GM12878 (cell line): ENCODE results near the gene PSIP1. TPM values are rescaled to one million over a fixed set of nuclear protein-coding genes. Genes with fewer than 3 reads are reported as not detected.
A peak's percentile ranks its signal among the peaks of the same experiment; 100 is the strongest.

Experiments
- ATAC-seq: fragments of 200-7000 bp; cut with Tn5 transposase; 3 replicates; pipeline ENCODE4 v1.9.1; 2020; ENCODE audit warnings: mild to moderate bottlenecking, moderate library complexity
- BruUV-seq: library from RNA; stranded (reverse); fragments of 400-500 nt; replicated peaks from 2 replicates; lab custom pipeline; 2021; lab: Mats Ljungman, UMichigan
- CTCF ChIA-PET: fragments of 300-600 bp; sonication (Branson Sonifier 250); formaldehyde crosslinking; extraction: SDS; loops from one replicate; lab custom pipeline; 2021; ENCODE audit warnings: inconsistent platforms; lab: Yijun Ruan, JAX
- POLR2A ChIA-PET: fragments of 350-600 bp; formaldehyde crosslinking; extraction: SDS; loops from one replicate; lab custom pipeline; 2021; ENCODE audit warnings: inconsistent platforms; lab: Charles Lee
- RAD21 ChIA-PET: fragments of 300-600 bp; sonication (Branson Sonifier 250); formaldehyde crosslinking; loops from one replicate; lab custom pipeline; 2023; ENCODE audit warnings: antibody characterized with exemption; ENCODE audit not compliant: unreplicated experiment; lab: Charles Lee
- SMC1A ChIA-PET: fragments of 300-600 bp; sonication (Branson Sonifier 250); formaldehyde crosslinking; loops from one replicate; lab custom pipeline; 2023; ENCODE audit not compliant: unreplicated experiment, uncharacterized antibody; lab: Charles Lee
- DNase-seq: peaks from one replicate; pipeline ENCODE4 v3.0.0-alpha.2; 2011; ENCODE audit warnings: low read depth, low spot score
- FAIRE-seq: peaks from 3 replicates; lab custom pipeline; 2011; peaks lifted over from hg19 to GRCh38; lab: Jason Lieb, UNC
- H2AFZ ChIP-seq: 2 replicates; pipeline ENCODE4 v1.6.0; 2011; ENCODE audit warnings: low read depth, low read length, control low read depth; ENCODE audit not compliant: control insufficient read depth
- H3K27ac ChIP-seq: 2 replicates; pipeline ENCODE4 v1.5.1; 2011; ENCODE audit warnings: control low read depth; ENCODE audit not compliant: control insufficient read depth, insufficient read depth
- H3K27me3 ChIP-seq, 2 experiments: replicated peaks in 1 of 2; 2 replicates each; pipeline versions ENCODE4 v1.6.0 to v1.6.1; 2011; ENCODE audit warnings: low read length in 1 of 2; ENCODE audit not compliant: control insufficient read depth in 2 of 2, insufficient read depth in 2 of 2
- H3K36me3 ChIP-seq, 2 experiments: 2 replicates each; pipeline ENCODE4 v1.5.1; 2011; ENCODE audit warnings: low read length in 1 of 2; ENCODE audit not compliant: control insufficient read depth in 2 of 2, insufficient read depth in 2 of 2
- H3K4me1 ChIP-seq: 2 replicates; pipeline ENCODE4 v1.6.1; 2011; ENCODE audit warnings: mild to moderate bottlenecking, low read length, moderate library complexity, mixed read lengths; ENCODE audit not compliant: control insufficient read depth, insufficient read depth
- H3K4me2 ChIP-seq: 2 replicates; pipeline ENCODE4 v1.6.0; 2011; ENCODE audit warnings: control low read depth; ENCODE audit not compliant: control insufficient read depth, insufficient read depth
- H3K4me3 ChIP-seq: fragments of 200-600 bp; sonication (generic); 2 replicates; pipeline ENCODE4 v1.5.1; 2016
- H3K79me2 ChIP-seq: 2 replicates; pipeline ENCODE4 v1.6.0; 2011; ENCODE audit warnings: low read length; ENCODE audit not compliant: control insufficient read depth, insufficient read depth
- H3K9ac ChIP-seq: 2 replicates; pipeline ENCODE4 v1.8.0; 2011; ENCODE audit warnings: low read length, control low read depth, mixed read lengths; ENCODE audit not compliant: control insufficient read depth, insufficient read depth
- H3K9me3 ChIP-seq: replicated peaks from 3 replicates; pipeline ENCODE4 v1.5.1; 2011; ENCODE audit warnings: mild to moderate bottlenecking, low read length; ENCODE audit not compliant: control insufficient read depth, insufficient read depth
- H4K20me1 ChIP-seq: 2 replicates; pipeline ENCODE4 v1.6.0; 2011; ENCODE audit not compliant: control insufficient read depth, insufficient read depth
- CBX5 ChIP-seq: sonication (generic); IDR thresholded peaks from 2 replicates; pipeline ENCODE4 v1.6.1; 2016; ENCODE audit warnings: low read depth, moderate library complexity, mild to moderate bottlenecking, inconsistent platforms
- CHD4 ChIP-seq: fragments of 200-600 bp; sonication (generic); IDR thresholded peaks from 2 replicates; pipeline ENCODE4 v1.6.1; 2016; ENCODE audit warnings: mild to moderate bottlenecking
- FOXM1 ChIP-seq: IDR thresholded peaks from 2 replicates; pipeline ENCODE4 v1.6.1; 2012; ENCODE audit warnings: low read depth, mild to moderate bottlenecking, inconsistent platforms, low read length, moderate library complexity
- NR2F1 ChIP-seq: fragments of 450-650 bp; conservative IDR thresholded peaks from 2 replicates; pipeline ENCODE4 v1.6.1; 2017; ENCODE audit warnings: mild to moderate bottlenecking
- RUNX3 ChIP-seq: IDR thresholded peaks from 2 replicates; pipeline ENCODE4 v1.6.1; 2012; ENCODE audit warnings: low read length, inconsistent platforms
- SMC3 ChIP-seq: IDR thresholded peaks from 2 replicates; pipeline ENCODE4 v1.6.1; 2011; ENCODE audit warnings: low read length, improper control_type of control experiment, borderline replicate concordance
- ZNF687 ChIP-seq: fragments of 450-650 bp; IDR thresholded peaks from 2 replicates; pipeline ENCODE4 v1.6.1; 2017; ENCODE audit warnings: mild to moderate bottlenecking, moderate library complexity
- WGBS: methylation state at CpG from one replicate; pipeline ENCODE4 v1.1.6; 2016; ENCODE audit warnings: low lambda C conversion rate; ENCODE audit not compliant: insufficient replicate concordance, insufficient coverage; ENCODE audit errors: missing lambda C conversion rate; 5-methylcytosine and 5-hydroxymethylcytosine counted together
- in situ Hi-C: fragments of 300-500 bp; cut with MboI; formaldehyde crosslinking; loops from 9 replicates; pipeline ENCODE4 v1.14.3; 2018; ENCODE audit warnings: mixed read lengths
- intact Hi-C: fragments of 100-400 bp; cut with micrococcal nuclease; formaldehyde crosslinking; loops from one replicate; pipeline ENCODE4 v1.14.2; 2022; ENCODE audit not compliant: unreplicated experiment
- polyA plus RNA-seq, 11 experiments: library from polyadenylated mRNA; depleted of rRNA in 4 of 11; unstranded in 6 of 11; stranded (reverse) in 5 of 11; fragments of >200 nt; fragmentation: Nextera tagmentation in 4 of 11; fragmentation: Illumina TruSeq in 1 of 11; extraction: Ambion mirVana in 4 of 11; extraction: Trizol in 1 of 11; gene quantifications; 1 replicate in 1 of 11; 2 replicates in 10 of 11; pipeline versions ENCODE4 v1.2.1 to v1.2.3, GENCODE V29; 2011 to 2016; ENCODE audit warnings: inconsistent platforms in 2 of 11, missing spikeins in 2 of 11, low read depth in 1 of 11
- total RNA-seq, 4 experiments: library from RNA; depleted of rRNA in 3 of 4; stranded (reverse); fragments of >200 nt in 3 of 4; fragmentation: Illumina TruSeq in 1 of 4; extraction: Trizol in 1 of 4; gene quantifications; 2 replicates each; pipeline versions ENCODE4 v1.2.1 to v1.2.3, GENCODE V29; 2013 to 2021
- TF ChIP-seq, protein P1 (sequence below): fragments of 450-650 bp; IDR thresholded peaks from 2 replicates; pipeline ENCODE4 v1.6.1; 2016; ENCODE audit warnings: mild to moderate bottlenecking
- TF ChIP-seq, protein P2 (sequence below), 3 experiments: IDR thresholded peaks in 2 of 3; conservative IDR thresholded peaks in 1 of 3; 2 replicates each; pipeline ENCODE4 v1.5.1; 2011; ENCODE audit warnings: low read depth in 3 of 3, low read length in 3 of 3, mild to moderate bottlenecking in 3 of 3, control low read depth in 2 of 3, moderate library complexity in 2 of 3, inconsistent platforms in 1 of 3, mixed read lengths in 1 of 3; ENCODE audit not compliant: control insufficient read depth in 2 of 3, insufficient read depth in 1 of 3; ENCODE audit errors: extremely low read depth in 1 of 3
- TF ChIP-seq, protein P3 (sequence below): fragments of 450-650 bp; IDR thresholded peaks from 2 replicates; pipeline ENCODE4 v1.6.1; 2018; ENCODE audit warnings: mild to moderate bottlenecking, low read depth, moderate library complexity; ENCODE audit not compliant: partially characterized antibody

The PSIP1 gene
- total and polyA plus RNA-seq, 10 of the 15 experiments (the other 5 are each of a cell fraction or from before 2014, with no cell fraction given): 75.5 to 299 (median 173) TPM

DNA sequence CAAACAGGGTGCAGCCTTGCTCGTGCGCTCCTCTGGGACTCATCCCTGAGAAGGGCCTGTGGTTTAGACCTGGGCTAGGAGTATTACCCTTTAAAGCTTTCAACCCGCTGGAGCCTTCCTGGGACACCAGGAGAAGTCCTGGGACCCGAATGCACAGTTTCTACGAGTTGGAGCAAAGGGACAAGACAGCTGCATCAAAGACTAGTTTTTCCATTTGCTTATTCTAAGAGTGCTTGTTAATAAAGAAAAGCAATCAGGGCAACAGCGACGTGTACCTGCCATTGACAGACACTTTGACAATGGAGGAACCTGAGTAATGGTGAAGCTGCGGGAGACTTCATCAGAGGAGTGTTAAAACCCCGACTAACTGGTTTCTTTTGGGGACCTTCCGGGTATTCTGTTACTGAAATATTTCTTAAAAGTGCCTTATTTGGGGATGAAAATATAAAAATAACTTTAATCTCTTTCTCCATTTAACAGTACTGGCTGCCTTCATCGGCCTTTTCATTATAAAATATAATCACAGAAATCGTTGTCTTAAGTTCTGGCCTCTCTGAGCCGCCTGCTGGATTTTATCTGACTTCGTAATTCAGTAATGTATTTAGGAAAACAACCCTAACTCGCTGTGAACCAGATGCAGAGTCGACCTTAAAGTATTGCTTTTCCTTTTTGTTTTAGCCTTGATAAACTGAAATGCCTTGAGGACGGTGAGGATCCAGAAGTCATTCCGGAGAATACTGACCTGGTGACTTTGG lies 87.4 kb downstream of the PSIP1 start:
- in situ Hi-C loops (no loop called here), intact Hi-C loops (loop anchor here (2.0 to 5.0 kb wide), 3 partner anchors 109 to 184 kb away; partner anchors contain the start of gene TTC39B)
- ATAC-seq: peak; percentile 32
- TF ChIP-seq, protein P1, sequence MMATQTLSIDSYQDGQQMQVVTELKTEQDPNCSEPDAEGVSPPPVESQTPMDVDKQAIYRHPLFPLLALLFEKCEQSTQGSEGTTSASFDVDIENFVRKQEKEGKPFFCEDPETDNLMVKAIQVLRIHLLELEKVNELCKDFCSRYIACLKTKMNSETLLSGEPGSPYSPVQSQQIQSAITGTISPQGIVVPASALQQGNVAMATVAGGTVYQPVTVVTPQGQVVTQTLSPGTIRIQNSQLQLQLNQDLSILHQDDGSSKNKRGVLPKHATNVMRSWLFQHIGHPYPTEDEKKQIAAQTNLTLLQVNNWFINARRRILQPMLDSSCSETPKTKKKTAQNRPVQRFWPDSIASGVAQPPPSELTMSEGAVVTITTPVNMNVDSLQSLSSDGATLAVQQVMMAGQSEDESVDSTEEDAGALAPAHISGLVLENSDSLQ: peak; percentile 18; the same call in 1 of the 2 replicates
- TF ChIP-seq NR2F1 (no peak), CBX5 (0 out of 2 replicates have a peak, but pooled peaks have one; percentile 3), ZNF687 (no peak), RUNX3 (peak; percentile 42), FOXM1 (peak; percentile 22; the same call in 1 of the 2 replicates), SMC3 (no peak), CHD4 (no peak)
- TF ChIP-seq, protein P2, sequence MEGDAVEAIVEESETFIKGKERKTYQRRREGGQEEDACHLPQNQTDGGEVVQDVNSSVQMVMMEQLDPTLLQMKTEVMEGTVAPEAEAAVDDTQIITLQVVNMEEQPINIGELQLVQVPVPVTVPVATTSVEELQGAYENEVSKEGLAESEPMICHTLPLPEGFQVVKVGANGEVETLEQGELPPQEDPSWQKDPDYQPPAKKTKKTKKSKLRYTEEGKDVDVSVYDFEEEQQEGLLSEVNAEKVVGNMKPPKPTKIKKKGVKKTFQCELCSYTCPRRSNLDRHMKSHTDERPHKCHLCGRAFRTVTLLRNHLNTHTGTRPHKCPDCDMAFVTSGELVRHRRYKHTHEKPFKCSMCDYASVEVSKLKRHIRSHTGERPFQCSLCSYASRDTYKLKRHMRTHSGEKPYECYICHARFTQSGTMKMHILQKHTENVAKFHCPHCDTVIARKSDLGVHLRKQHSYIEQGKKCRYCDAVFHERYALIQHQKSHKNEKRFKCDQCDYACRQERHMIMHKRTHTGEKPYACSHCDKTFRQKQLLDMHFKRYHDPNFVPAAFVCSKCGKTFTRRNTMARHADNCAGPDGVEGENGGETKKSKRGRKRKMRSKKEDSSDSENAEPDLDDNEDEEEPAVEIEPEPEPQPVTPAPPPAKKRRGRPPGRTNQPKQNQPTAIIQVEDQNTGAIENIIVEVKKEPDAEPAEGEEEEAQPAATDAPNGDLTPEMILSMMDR (IDR thresholded peaks at IDR 0.05 in 2 of 3, conservative IDR thresholded peaks at IDR 0.05 in 1 of 3; ENCODE audit: control insufficient read depth in 2 of 3, extremely low read depth in 1 of 3, insufficient read depth in 1 of 3, low read depth in 3 of 3, low read length in 3 of 3): 0 out of 6 replicates have a peak, but pooled peaks of 1 of the 3 experiments have one; percentile 15
- TF ChIP-seq, protein P3, sequence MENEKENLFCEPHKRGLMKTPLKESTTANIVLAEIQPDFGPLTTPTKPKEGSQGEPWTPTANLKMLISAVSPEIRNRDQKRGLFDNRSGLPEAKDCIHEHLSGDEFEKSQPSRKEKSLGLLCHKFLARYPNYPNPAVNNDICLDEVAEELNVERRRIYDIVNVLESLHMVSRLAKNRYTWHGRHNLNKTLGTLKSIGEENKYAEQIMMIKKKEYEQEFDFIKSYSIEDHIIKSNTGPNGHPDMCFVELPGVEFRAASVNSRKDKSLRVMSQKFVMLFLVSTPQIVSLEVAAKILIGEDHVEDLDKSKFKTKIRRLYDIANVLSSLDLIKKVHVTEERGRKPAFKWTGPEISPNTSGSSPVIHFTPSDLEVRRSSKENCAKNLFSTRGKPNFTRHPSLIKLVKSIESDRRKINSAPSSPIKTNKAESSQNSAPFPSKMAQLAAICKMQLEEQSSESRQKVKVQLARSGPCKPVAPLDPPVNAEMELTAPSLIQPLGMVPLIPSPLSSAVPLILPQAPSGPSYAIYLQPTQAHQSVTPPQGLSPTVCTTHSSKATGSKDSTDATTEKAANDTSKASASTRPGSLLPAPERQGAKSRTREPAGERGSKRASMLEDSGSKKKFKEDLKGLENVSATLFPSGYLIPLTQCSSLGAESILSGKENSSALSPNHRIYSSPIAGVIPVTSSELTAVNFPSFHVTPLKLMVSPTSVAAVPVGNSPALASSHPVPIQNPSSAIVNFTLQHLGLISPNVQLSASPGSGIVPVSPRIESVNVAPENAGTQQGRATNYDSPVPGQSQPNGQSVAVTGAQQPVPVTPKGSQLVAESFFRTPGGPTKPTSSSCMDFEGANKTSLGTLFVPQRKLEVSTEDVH: no peak
- SMC1A ChIA-PET: interaction anchor here (0.6 to 1.5 kb wide), 7 partner anchors 50 to 145 kb away, joined by 3 to 4 read pairs (median 3); partner anchors contain the start of gene TTC39B
- no peak for FAIRE-seq
- Histone ChIP-seq H3K27ac (peak overlapping the region; percentile 72), H3K27me3 (no peaks in the 10 kb centered on the region), H2AFZ (peak overlapping the region; percentile 88), H4K20me1 (no peaks in the 10 kb centered on the region), H3K4me2 (peak overlapping the region; percentile 45), H3K9ac (peak overlapping the region; percentile 82), H3K36me3 (0 out of 4 replicates have a peak, but pooled peaks cover 0 to 4% of the 10 kb centered on the region in 2 experiments), H3K79me2 (peaks cover 46% of the 10 kb centered on the region), H3K4me3 (peak overlapping the region; percentile 86), H3K4me1 (peaks cover 8% of the 10 kb centered on the region; the same call in 1 of the 2 replicates), H3K9me3 (no peaks in the 10 kb centered on the region)
- POLR2A ChIA-PET: interaction anchor here (0.9 to 1.1 kb wide), 5 partner anchors 9 to 129 kb away, joined by 3 to 5 read pairs (median 4); partner anchors contain the start of genes CCDC171 and PSIP1
- BruUV-seq: no TSS peak
- RAD21 ChIA-PET: interaction anchor here (0.5 to 1.7 kb wide), 6 partner anchors 82 to 128 kb away, joined by 3 to 5 read pairs (median 4); partner anchors contain the start of gene PSIP1
- CTCF ChIA-PET: interaction anchor here (1.1 to 3.7 kb wide), 8 partner anchors 21 to 210 kb away, joined by 3 to 23 read pairs (median 3); partner anchors contain the start of gene CCDC171
- no peak for DNase-seq
- WGBS: 3% methylated on average over 18 of the region's 18 CpGs
